Stimulated activated CD8-positive, alpha-beta memory T cell treated with anti-CD3 and anti-CD28 coated beads, Interleukin-15, amount 100 ng/mL, for 48 hours (primary cell): ENCODE measurements around the gene FAM76B.
A peak's percentile ranks its signal among the peaks of the same experiment; 100 is the strongest.
"Not testable (repeated sequence)": the region's sequence is repeated elsewhere in the genome, so short reads cannot be mapped to it uniquely, and the experiment has no call there.

Experiments
- DNase-seq, 2 donors: peaks; one replicate each; pipeline ENCODE4 v3.0.0-alpha.2; 2020; ENCODE audit warnings: low read depth in 2 of 2

Gene FAM76B

GRCh38 chr11:95789506-95790122, at the start of gene FAM76B:
Gene FAM76B (minus strand): TSS chr11:95789782. CDS start chr11:95789478, 304 bp downstream.
- DNase-seq: peak; percentile 95

- DNase-seq: peak; percentile 15
Observed at GRCh38 chr11:95835768-95836488, 46.3 kb upstream of the FAM76B start.

- DNase-seq: no peak
Observed at GRCh38 chr11:95835351-95835750, 45.8 kb upstream of the FAM76B start.

GRCh38 chr11:95833378-95833777, 43.8 kb upstream of the FAM76B start:
- DNase-seq: no peak

GRCh38 chr11:95832763-95833162, 43.2 kb upstream of the FAM76B start:
- no peak for DNase-seq

- DNase-seq: no peak
Observed at GRCh38 chr11:95831198-95831883, 41.8 kb upstream of the FAM76B start.

- DNase-seq: no peak
Observed at GRCh38 chr11:95829580-95830259, 40.1 kb upstream of the FAM76B start.

GRCh38 chr11:95827696-95828095, 38.1 kb upstream of the FAM76B start:
- DNase-seq: no peak

- DNase-seq: no peak
Observed at GRCh38 chr11:95821640-95822039, 32.1 kb upstream of the FAM76B start.

- no peak for DNase-seq
Observed at GRCh38 chr11:95816037-95816436, 26.5 kb upstream of the FAM76B start.

- not testable (repeated sequence) for DNase-seq
Observed at GRCh38 chr11:95811052-95811451, 21.5 kb upstream of the FAM76B start.

GRCh38 chr11:95806464-95806863, 16.9 kb upstream of the FAM76B start:
- DNase-seq: not testable (repeated sequence)

GRCh38 chr11:95805869-95806268, 16.3 kb upstream of the FAM76B start:
- no peak for DNase-seq

GRCh38 chr11:95803973-95804372, 14.4 kb upstream of the FAM76B start:
- DNase-seq: no peak

- DNase-seq: no peak
Observed at GRCh38 chr11:95802806-95803205, 13.2 kb upstream of the FAM76B start.

GRCh38 chr11:95800438-95800837, 10.9 kb upstream of the FAM76B start:
- no peak for DNase-seq

- DNase-seq: no peak
Observed at GRCh38 chr11:95799546-95799945, 10.0 kb upstream of the FAM76B start.

GRCh38 chr11:95796501-95796900, 6.9 kb upstream of the FAM76B start:
- no peak for DNase-seq

GRCh38 chr11:95795627-95796295, 6.2 kb upstream of the FAM76B start:
- no peak for DNase-seq

GRCh38 chr11:95794086-95794485, 4.5 kb upstream of the FAM76B start:
- DNase-seq: no peak

GRCh38 chr11:95793116-95793515, 3.5 kb upstream of the FAM76B start:
- no peak for DNase-seq

- no peak for DNase-seq
Observed at GRCh38 chr11:95792700-95793099, 3.1 kb upstream of the FAM76B start.
